ENCODE results near the gene SLC12A7.

DNA sequence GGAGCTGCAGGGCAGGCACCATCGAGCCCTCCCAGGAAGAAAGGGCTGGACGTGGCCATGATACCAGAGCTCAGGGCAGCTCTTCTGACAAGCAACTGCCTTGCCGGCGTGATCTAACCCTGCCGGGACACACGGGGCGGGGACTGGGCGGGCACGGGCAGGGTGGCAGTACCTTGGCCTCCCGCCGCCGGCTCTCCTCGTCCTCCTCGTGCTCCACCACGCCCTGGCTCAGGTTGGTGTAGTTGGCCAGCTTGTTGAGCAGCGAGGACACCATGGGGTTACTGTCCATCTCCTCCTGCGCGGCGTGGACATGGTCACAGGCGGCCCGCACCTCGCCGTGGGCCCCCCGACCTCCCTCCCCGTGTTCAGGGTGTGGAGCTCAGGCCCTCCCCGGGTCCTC is 18.5 kb downstream of the SLC12A7 start:
- TF ChIP-seq CTCF (IDR thresholded peaks at IDR 0.05), result no peak
- no peak for TF ChIP-seq POLR2AphosphoS5 (IDR thresholded peaks at IDR 0.05)
